IMR-90 (cell line): Measurements from ENCODE around the gene RIPOR3. TPM values are rescaled to one million over a fixed set of nuclear protein-coding genes. Genes with fewer than 3 reads are reported as not detected.

Experiments used
- ATAC-seq: fragments of 200-7000 bp; cut with Tn5 transposase; 2 replicates; pipeline ENCODE4 v1.9.1; 2020; ENCODE audit warnings: low read depth, mild to moderate bottlenecking, moderate library complexity
- BruUV-seq: library from RNA; stranded (reverse); fragments of 400-500 nt; replicated peaks from 2 replicates; lab custom pipeline; 2021; lab: Mats Ljungman, UMichigan
- CTCF ChIA-PET: fragments of 300-600 bp; formaldehyde crosslinking; extraction: SDS; loops from one replicate; lab custom pipeline; 2021; ENCODE audit warnings: antibody characterized with exemption; lab: Yijun Ruan, JAX
- POLR2A ChIA-PET: fragments of 300-600 bp; sonication (Branson Sonifier 250); formaldehyde crosslinking; loops from one replicate; lab custom pipeline; 2022; ENCODE audit warnings: antibody characterized with exemption; ENCODE audit not compliant: unreplicated experiment; lab: Charles Lee
- DNase-seq: peaks from one replicate; pipeline ENCODE4 v3.0.0; 2013
- H2AFZ ChIP-seq: replicated peaks from 2 replicates; pipeline ENCODE3; 2013; ENCODE audit warnings: low read length, mild to moderate bottlenecking; ENCODE audit not compliant: poor library complexity
- H2AK5ac ChIP-seq: 2 replicates; pipeline ENCODE4 v1.6.1; 2013; ENCODE audit warnings: low read depth, low read length, inconsistent platforms
- H2AK9ac ChIP-seq: replicated peaks from 2 replicates; pipeline ENCODE3; 2013; ENCODE audit warnings: mild to moderate bottlenecking, low read depth, low read length, moderate library complexity; ENCODE audit not compliant: poor library complexity
- H2BK120ac ChIP-seq: 2 replicates; pipeline ENCODE4 v1.6.1; 2013; ENCODE audit warnings: low read depth, low read length, inconsistent platforms
- H2BK15ac ChIP-seq: 3 replicates; pipeline ENCODE4 v1.6.1; 2013; ENCODE audit warnings: low read depth, low read length, inconsistent platforms
- H2BK20ac ChIP-seq: 2 replicates; pipeline ENCODE4 v1.6.1; 2013; ENCODE audit warnings: low read depth, mild to moderate bottlenecking, inconsistent platforms, low read length, moderate library complexity
- H2BK5ac ChIP-seq: 2 replicates; pipeline ENCODE4 v1.6.1; 2013; ENCODE audit warnings: mild to moderate bottlenecking, low read depth, low read length, inconsistent platforms; ENCODE audit not compliant: poor library complexity, severe bottlenecking
- H3K14ac ChIP-seq: replicated peaks from 2 replicates; pipeline ENCODE4 v1.6.1; 2013; ENCODE audit warnings: low read depth, low read length, inconsistent platforms
- H3K18ac ChIP-seq: 2 replicates; pipeline ENCODE4 v1.6.1; 2013; ENCODE audit warnings: low read depth, low read length, control low read depth
- H3K23ac ChIP-seq: 2 replicates; pipeline ENCODE4 v1.6.1; 2013; ENCODE audit warnings: low read depth, low read length, inconsistent platforms
- H3K27ac ChIP-seq: 2 replicates; pipeline ENCODE4 v1.5.1; 2013; ENCODE audit warnings: mild to moderate bottlenecking, control low read depth, low read length; ENCODE audit not compliant: insufficient read depth
- H3K27me3 ChIP-seq: 2 replicates; pipeline ENCODE4 v1.6.1; 2013; ENCODE audit warnings: low read length; ENCODE audit not compliant: control insufficient read depth, insufficient read depth
- H3K36me3 ChIP-seq: 2 replicates; pipeline ENCODE4 v1.6.1; 2013; ENCODE audit warnings: low read length, mixed read lengths; ENCODE audit not compliant: control insufficient read depth, insufficient read depth
- H3K4ac ChIP-seq: 2 replicates; pipeline ENCODE4 v1.6.1; 2013; ENCODE audit warnings: low read depth, low read length, inconsistent platforms
- H3K4me1 ChIP-seq: 2 replicates; pipeline ENCODE4 v1.6.1; 2013; ENCODE audit warnings: low read length, mixed read lengths; ENCODE audit not compliant: control insufficient read depth, insufficient read depth
- H3K4me2 ChIP-seq: 2 replicates; pipeline ENCODE4 v1.6.1; 2013; ENCODE audit warnings: low read depth, mild to moderate bottlenecking, control low read depth, low read length, moderate library complexity
- H3K4me3 ChIP-seq: 2 replicates; pipeline ENCODE4 v1.5.1; 2013; ENCODE audit warnings: low read depth, mild to moderate bottlenecking, control low read depth, low read length, moderate library complexity; ENCODE audit not compliant: insufficient read depth
- H3K56ac ChIP-seq: 2 replicates; pipeline ENCODE4 v1.6.1; 2013; ENCODE audit warnings: low read length, inconsistent platforms; ENCODE audit not compliant: insufficient read depth; ENCODE audit errors: extremely low read depth
- H3K79me1 ChIP-seq, 2 experiments: 2 replicates each; pipeline ENCODE4 v1.6.1; 2013; ENCODE audit warnings: low read length in 2 of 2, inconsistent platforms in 1 of 2, low read depth in 1 of 2
- H3K9ac ChIP-seq: 2 replicates; pipeline ENCODE4 v1.6.1; 2013; ENCODE audit warnings: low read depth, low read length, control low read depth
- H3K9me1 ChIP-seq: 2 replicates; pipeline ENCODE4 v1.6.1; 2013; ENCODE audit warnings: low read length, inconsistent platforms; ENCODE audit not compliant: insufficient read depth
- H3K9me3 ChIP-seq: 2 replicates; pipeline ENCODE4 v1.6.1; 2013; ENCODE audit warnings: low read length; ENCODE audit not compliant: control insufficient read depth, insufficient read depth
- H4K20me1 ChIP-seq: 2 replicates; pipeline ENCODE4 v1.6.1; 2013; ENCODE audit warnings: low read length, inconsistent platforms; ENCODE audit not compliant: insufficient read depth
- H4K5ac ChIP-seq: 2 replicates; pipeline ENCODE4 v1.6.1; 2013; ENCODE audit warnings: mild to moderate bottlenecking, low read depth, low read length, control low read depth
- H4K8ac ChIP-seq, 2 experiments: 2 replicates each; pipeline ENCODE4 v1.6.1; 2013; ENCODE audit warnings: low read depth in 2 of 2, low read length in 2 of 2, control low read depth in 1 of 2, inconsistent platforms in 1 of 2
- H4K91ac ChIP-seq: 2 replicates; pipeline ENCODE4 v1.6.1; 2013; ENCODE audit warnings: low read depth, low read length, inconsistent platforms; ENCODE audit not compliant: insufficient read depth
- MAFK ChIP-seq: IDR thresholded peaks from 2 replicates; pipeline ENCODE4 v1.6.1; 2012; ENCODE audit warnings: low read depth, low read length, improper control_type of control experiment
- MXI1 ChIP-seq: IDR thresholded peaks from 2 replicates; pipeline ENCODE4 v1.6.1; 2012; ENCODE audit warnings: low read depth, mild to moderate bottlenecking, low read length, moderate library complexity, borderline replicate concordance
- WGBS, 2 experiments: methylation state at CpG; one replicate each; pipeline versions ENCODE4 v1.1.5 to v1.1.7; 2013; ENCODE audit warnings: missing lambda C conversion rate in 2 of 2; ENCODE audit not compliant: insufficient read length in 1 of 2; ENCODE audit errors: extremely low coverage in 2 of 2; 5-methylcytosine and 5-hydroxymethylcytosine counted together
- dilution Hi-C: fragments of 300-500 bp; cut with HindIII; formaldehyde crosslinking; loops from one replicate; pipeline ENCODE4 v1.14.3; 2018; ENCODE audit warnings: low sequenced_read_pairs; ENCODE audit not compliant: unreplicated experiment
- in situ Hi-C: fragments of 300-500 bp; cut with MboI; formaldehyde crosslinking; loops from 3 replicates; pipeline ENCODE4 v1.14.3; 2019; ENCODE audit warnings: low sequenced_read_pairs, inconsistent platforms, mixed read lengths
- intact Hi-C: fragments of 100-400 bp; cut with micrococcal nuclease; formaldehyde crosslinking; loops from 2 replicates; pipeline ENCODE4 v1.10.0; 2022
- polyA plus RNA-seq, 3 experiments: library from polyadenylated mRNA; depleted of rRNA; stranded (reverse); fragments of >200 nt; gene quantifications; 2 replicates each; pipeline ENCODE4 v1.2.3, GENCODE V29; 2012; ENCODE audit warnings: low replicate concordance in 1 of 3
- total RNA-seq: library from RNA; depleted of rRNA; stranded (reverse); fragments of >200 nt; gene quantifications from 2 replicates; pipeline ENCODE4 v1.2.3, GENCODE V29; 2012

The RIPOR3 gene
- total and polyA plus RNA-seq, 2 of the 4 experiments (the other 2 are of a cell fraction) = 0.54 to 1.7 TPM

DNA sequence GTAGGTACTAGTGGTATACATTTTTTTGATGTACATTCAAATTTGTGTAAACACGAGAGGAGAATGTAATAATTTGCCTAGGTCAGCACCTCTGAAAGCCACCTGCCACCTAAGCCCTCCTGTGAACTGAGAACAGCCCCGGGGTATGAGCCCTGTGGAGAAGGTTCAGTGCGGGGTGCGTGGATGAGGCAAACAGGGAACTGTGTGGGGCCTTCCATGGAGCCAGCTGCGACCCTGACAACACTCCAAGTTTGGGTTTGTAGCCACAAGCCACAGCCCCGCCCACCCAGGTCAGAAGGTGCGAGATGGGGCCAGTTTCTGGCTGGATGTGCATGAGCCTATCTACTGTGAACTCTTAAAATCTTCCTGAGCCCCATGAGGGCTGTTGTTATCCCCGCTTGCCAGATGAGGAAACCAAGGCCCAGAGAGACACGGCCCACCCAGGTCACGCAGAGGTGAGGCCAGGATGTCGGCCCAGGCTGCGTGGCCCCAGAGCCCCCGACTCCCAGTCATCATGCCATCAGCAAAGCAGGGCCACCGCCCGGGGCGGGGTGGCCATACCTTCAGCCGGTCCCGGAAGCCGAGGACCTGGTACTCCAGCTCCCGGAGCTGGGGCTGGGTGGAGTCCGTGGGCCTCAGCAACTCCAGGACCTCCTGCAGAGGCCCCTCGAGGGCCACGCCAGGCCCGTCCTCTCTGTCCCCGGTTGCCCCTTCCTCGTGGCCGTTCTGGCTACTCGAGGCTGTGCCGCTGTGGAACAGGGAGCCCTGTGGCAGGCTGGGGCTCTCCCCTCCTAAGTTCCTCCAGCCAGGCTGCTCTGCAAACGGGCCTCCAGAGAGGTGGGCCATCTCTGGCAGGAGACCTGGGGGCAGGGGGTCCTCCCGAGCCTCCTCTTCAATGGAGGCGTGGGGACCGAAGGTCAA is 89.6 kb downstream of the RIPOR3 start:
- Histone ChIP-seq H4K20me1 (no peaks in the 10 kb centered on the region), H2AK5ac (no peak overlapping the region), H2BK120ac (no peak overlapping the region), H2AFZ (no peak overlapping the region), H3K4ac (no peak overlapping the region), H3K4me1 (peaks cover 3% of the 10 kb centered on the region; the same call in 1 of the 2 replicates), H2BK15ac (no peak overlapping the region), H3K9me1 (no peaks in the 10 kb centered on the region), H3K14ac (no peak overlapping the region), H3K36me3 (peaks cover 9% of the 10 kb centered on the region), H3K27ac (no peak overlapping the region), H2BK20ac (no peak overlapping the region), H3K27me3 (no peaks in the 10 kb centered on the region), H3K9ac (no peak overlapping the region), H3K56ac (no peak overlapping the region), H3K9me3 (no peaks in the 10 kb centered on the region), H2AK9ac (no peak overlapping the region), H4K5ac (no peak overlapping the region), H3K4me3 (no peak overlapping the region), H3K4me2 (no peak overlapping the region), H4K91ac (no peak overlapping the region), H2BK5ac (no peak overlapping the region), H4K8ac (no peak overlapping the region), H3K79me1 (no peaks in the 10 kb centered on the region), H3K18ac (no peak overlapping the region), H3K23ac (no peak overlapping the region)
- in situ Hi-C loops = no loop called here
- dilution Hi-C loops = no loop called here
- intact Hi-C loops = no loop called here
- CTCF ChIA-PET = no interaction called here
- ATAC-seq = no peak
- TF ChIP-seq MXI1 (no peak), MAFK (peak; percentile 82)
- BruUV-seq = no TSS peak
- WGBS, 2 experiments = 84% methylated on average over 25 of the region's 33 CpGs; no CpG with 5 or more reads in 1 of the 2 experiments
- no peak for DNase-seq
- POLR2A ChIA-PET = no interaction called here
